Ovary (tissue), 9 donors: ENCODE results near the gene SESTD1. TPM values are rescaled to one million over a fixed set of nuclear protein-coding genes. Genes with fewer than 3 reads are reported as not detected.

Experiments
- DNase-seq, 5 donors: peaks; one replicate each; pipeline ENCODE4 v3.0.0-alpha.2; 2019 to 2020
- H3K27ac ChIP-seq, 2 donors: fragments of 200-600 bp; one replicate each; pipeline versions ENCODE4 v1.5.1 to v1.8.0; 2019 to 2022
- H3K27me3 ChIP-seq: fragments of 200-600 bp; one replicate; pipeline ENCODE4 v1.8.0; 2022
- H3K36me3 ChIP-seq: fragments of 200-600 bp; sonication (generic); one replicate; pipeline ENCODE4 v1.5.1; 2019
- H3K4me1 ChIP-seq: one replicate; pipeline ENCODE4 v1.8.1; 2013; ENCODE audit warnings: mild to moderate bottlenecking, moderate library complexity; ENCODE audit not compliant: insufficient read depth
- H3K4me3 ChIP-seq: fragments of 200-600 bp; sonication (generic); one replicate; pipeline ENCODE4 v1.5.1; 2017
- H3K9me3 ChIP-seq, 2 donors: fragments of 200-600 bp in 1 of 2; sonication (generic) in 1 of 2; one replicate each; pipeline versions ENCODE4 v1.5.1 to v1.8.1; 2013 to 2019; ENCODE audit warnings: mild to moderate bottlenecking in 1 of 2, moderate library complexity in 1 of 2
- CTCF ChIP-seq, 3 donors: fragments of 450-650 bp in 2 of 3; fragments of 200-600 bp in 1 of 3; IDR thresholded peaks; one replicate each; pipeline versions ENCODE4 v1.5.1 to v1.8.0; 2016 to 2022; ENCODE audit warnings: antibody characterized with exemption in 3 of 3, mild to moderate bottlenecking in 1 of 3
- EP300 ChIP-seq: sonication (generic); formaldehyde crosslinking; IDR thresholded peaks from one replicate; pipeline ENCODE4 v1.6.1; 2017; ENCODE audit warnings: antibody characterized with exemption
- POLR2A ChIP-seq: fragments of 450-650 bp; IDR thresholded peaks from one replicate; pipeline ENCODE4 v1.6.1; 2017; ENCODE audit warnings: antibody characterized with exemption, mild to moderate bottlenecking, moderate library complexity
- WGBS, 3 donors: extraction: QIAGEN DNeasy Blood & Tissue Kit in 1 of 3; methylation state at CpG; one replicate each; pipeline versions ENCODE4 v1.1.5 to v1.1.7; 2013 to 2017; 5-methylcytosine and 5-hydroxymethylcytosine counted together
- intact Hi-C, 4 donors: fragments of 100-400 bp; cut with DNase I; formaldehyde crosslinking; loops; one replicate each; pipeline versions ENCODE4 v1.11.0 to v1.15.1; 2022 to 2023
- polyA plus RNA-seq, 2 donors: library from polyadenylated mRNA; stranded (reverse); fragments of 200-250 nt in 1 of 2; fragments of 350-450 nt in 1 of 2; fragmentation: Illumina TruSeq in 1 of 2; extraction: RNeasy Lipid Tissue Mini Kit (QIAGEN cat#74804) in 1 of 2; gene quantifications; one replicate each; pipeline ENCODE4 v1.2.3, GENCODE V29; 2013 to 2014
- total RNA-seq, 7 donors: library from RNA; depleted of rRNA in 2 of 7; stranded (reverse); fragments of >200 nt in 2 of 7; fragmentation: NEBNext Ultra II Directional in 3 of 7; extraction: Animal tissue kit (Norgen Biotek cat#: 25700) in 3 of 7; gene quantifications; one replicate each; pipeline versions ENCODE4 v1.1.0 to v1.2.4, GENCODE V29; 2016 to 2023
- donor health status: DM: no; HTN: no; CAD: no; lungs with moderate emphysema.
- donor health status: DM: no; HTN: no; CAD: no.
- donor health status: Bipolar disorder and iron deficiency.
- donor health status: DM: yes; HTN: yes; CAD: no.
- donor health status: DM: no; HTN: no; CAD: no.
- donor health status: DM: yes; HTN: yes; CAD: no.

The SESTD1 gene
- total and polyA plus RNA-seq, 9 donors, result 6.9 to 54.2 (median 39.3) TPM

DNA sequence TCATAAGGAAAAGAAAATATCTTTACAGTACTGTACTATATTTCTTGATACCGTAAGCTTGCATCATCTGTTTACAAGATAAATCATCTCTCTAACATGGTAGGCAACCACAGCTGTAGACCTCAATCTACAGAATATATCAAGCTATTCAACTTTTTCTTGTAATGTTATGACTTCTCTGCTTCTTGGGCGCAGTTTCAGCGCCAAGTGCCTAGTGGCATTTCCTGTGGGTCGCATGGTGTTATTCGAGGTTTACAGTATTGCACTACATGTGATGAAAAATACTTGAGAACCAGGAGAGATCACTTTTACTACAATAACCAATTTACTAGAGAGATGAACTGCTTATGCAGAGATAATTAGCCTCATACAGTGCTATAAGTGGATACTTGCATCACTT lies 34.0 kb upstream of the SESTD1 start:
- no peaks in the 10 kb centered on the region for H3K27me3 ChIP-seq
- no peaks in the 10 kb centered on the region for H3K36me3 ChIP-seq
- no peak for DNase-seq
- WGBS, 3 donors, result 92 to 96% (median 93%) methylated on average over 5 of the region's 5 CpGs
- H3K4me3 ChIP-seq, result no peak overlapping the region
- intact Hi-C loops, result no loop called here
- no peaks in the 10 kb centered on the region for H3K9me3 ChIP-seq
- H3K4me1 ChIP-seq, result no peaks in the 10 kb centered on the region
- TF ChIP-seq CTCF (IDR thresholded peaks at IDR 0.05), result no peak
- no peak for TF ChIP-seq POLR2A
- TF ChIP-seq EP300, result no peak
- H3K27ac ChIP-seq, result no peak overlapping the region

DNA sequence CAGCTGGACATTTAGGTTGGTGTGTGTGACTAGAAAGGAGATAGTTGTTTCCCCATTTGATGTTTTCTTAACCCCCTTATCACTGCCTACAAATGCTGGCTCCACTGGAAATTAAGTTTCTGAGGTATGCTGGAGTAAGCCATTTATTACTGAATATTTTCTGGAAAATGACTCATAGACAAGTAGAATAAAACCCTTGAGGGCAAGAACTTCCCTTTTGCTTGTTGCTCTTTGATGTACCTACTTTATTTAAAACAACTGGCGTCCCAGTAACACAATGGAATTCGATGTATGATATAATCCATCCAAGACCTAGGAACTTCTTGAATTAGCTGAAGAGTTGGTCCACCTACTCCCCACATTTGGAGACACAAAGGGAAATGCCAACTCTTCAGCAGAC lies 33.3 kb upstream of the SESTD1 start:
- WGBS, 3 donors, result 78 to 87% (median 81%) methylated on average over 2 of the region's 2 CpGs
- Histone ChIP-seq H3K27ac (no peak overlapping the region), H3K9me3 (no peaks in the 10 kb centered on the region), H3K27me3 (no peaks in the 10 kb centered on the region), H3K4me3 (no peak overlapping the region), H3K4me1 (no peaks in the 10 kb centered on the region), H3K36me3 (no peaks in the 10 kb centered on the region)
- no peak for DNase-seq
- intact Hi-C loops, result no loop called here
- TF ChIP-seq EP300 (no peak), POLR2A (no peak), CTCF (IDR thresholded peaks at IDR 0.05) (no peak)

DNA sequence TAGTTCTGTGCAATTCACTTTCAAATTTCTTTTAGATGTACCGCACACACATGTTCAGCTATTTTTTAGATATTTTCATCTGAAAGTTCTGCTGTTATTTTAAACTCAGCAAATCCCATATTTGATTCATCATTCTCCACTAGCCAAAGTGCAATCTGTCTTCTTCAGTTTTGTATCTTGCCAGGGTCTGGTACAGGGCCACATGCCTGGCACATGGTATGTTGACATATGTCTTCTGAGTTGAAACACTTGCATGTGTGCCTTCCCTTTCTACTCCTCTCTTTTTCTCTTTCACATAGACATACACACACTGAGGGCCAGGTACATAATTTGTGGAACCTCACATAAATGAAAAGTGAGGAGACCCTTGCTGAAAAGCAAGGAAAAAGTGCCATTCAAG lies 25.7 kb upstream of the SESTD1 start:
- Histone ChIP-seq H3K9me3 (no peaks in the 10 kb centered on the region), H3K27ac (no peak overlapping the region), H3K27me3 (no peaks in the 10 kb centered on the region), H3K4me1 (no peaks in the 10 kb centered on the region), H3K4me3 (no peak overlapping the region), H3K36me3 (no peaks in the 10 kb centered on the region)
- WGBS, 3 donors, result 88 to 98% (median 93%) methylated on average over 1 of the region's 1 CpG
- no peak for DNase-seq
- TF ChIP-seq CTCF (IDR thresholded peaks at IDR 0.05) (no peak), POLR2A (no peak), EP300 (no peak)
- intact Hi-C loops, result no loop called here

DNA sequence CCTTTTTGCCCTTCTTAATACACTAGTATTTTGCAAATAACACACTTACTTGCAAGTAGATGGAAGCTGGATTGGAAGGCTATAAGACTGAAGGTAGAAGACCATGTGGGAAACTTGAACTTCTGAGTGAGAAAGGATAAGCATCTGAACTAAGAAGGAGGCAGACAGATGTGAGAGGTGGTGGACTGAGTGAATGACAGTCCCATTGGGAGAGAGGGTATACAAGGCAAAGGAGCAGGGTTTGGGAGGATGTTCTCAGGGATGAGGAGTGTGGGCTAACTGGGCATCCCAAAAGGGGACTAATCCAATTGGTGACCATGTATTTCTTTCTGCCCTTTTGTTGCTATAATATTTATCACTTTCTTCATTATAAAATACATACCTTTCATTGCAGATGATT lies 20.4 kb upstream of the SESTD1 start:
- no peaks in the 10 kb centered on the region for H3K4me1 ChIP-seq
- no peak overlapping the region for H3K4me3 ChIP-seq
- no peaks in the 10 kb centered on the region for H3K27me3 ChIP-seq
- intact Hi-C loops, result no loop called here
- DNase-seq, result no peak
- H3K9me3 ChIP-seq, result no peaks in the 10 kb centered on the region
- no peaks in the 10 kb centered on the region for H3K36me3 ChIP-seq
- H3K27ac ChIP-seq, result no peak overlapping the region
- TF ChIP-seq EP300 (no peak), POLR2A (no peak), CTCF (IDR thresholded peaks at IDR 0.05) (no peak)
